ENCODE measurements around the gene CTSE. TPM values are rescaled to one million over a fixed set of nuclear protein-coding genes. Genes with fewer than 3 reads are reported as not detected.

Gene CTSE
- total and polyA plus RNA-seq, 2 of the 13 experiments (the other 11 are each of a cell fraction or from before 2014, with no cell fraction given) = 0.50 to 0.69 TPM

DNA sequence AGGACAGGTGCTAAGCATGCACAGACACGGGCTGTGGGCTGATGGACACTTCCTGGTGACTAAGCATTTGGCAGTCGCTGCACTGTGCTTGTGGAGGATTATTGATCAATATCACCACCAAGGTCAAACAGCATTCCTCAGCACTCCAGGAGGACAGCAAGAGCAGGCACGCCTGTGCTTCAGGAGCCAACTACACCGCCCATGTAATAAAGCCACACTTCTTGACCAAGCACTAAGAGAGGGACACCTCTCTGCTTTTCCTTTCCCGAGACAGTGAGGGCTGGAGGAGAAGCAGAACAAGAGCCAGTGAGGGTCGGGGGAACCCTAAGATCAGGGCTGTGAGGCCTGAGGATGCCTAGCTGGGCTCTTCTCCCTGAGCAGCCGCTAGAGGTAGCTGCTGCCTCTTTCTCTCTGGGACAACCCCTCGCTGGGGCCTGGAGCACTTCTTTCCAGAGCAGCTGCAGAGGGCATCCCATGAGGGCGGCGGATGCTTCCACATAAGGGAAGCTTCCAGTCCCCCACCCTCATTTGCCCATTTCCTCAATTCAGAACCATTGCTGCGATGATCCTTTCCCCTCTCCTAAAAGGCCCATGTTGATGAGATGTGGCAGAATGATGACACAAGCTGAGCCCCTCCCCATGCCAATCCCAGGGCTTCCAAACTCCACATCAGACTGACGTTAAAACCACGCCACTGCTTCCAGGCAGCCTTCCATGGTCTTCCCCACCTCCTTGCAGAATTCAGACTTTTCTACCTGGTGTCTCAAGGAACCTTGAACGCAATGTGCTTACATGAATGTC, 39.6 kb downstream of the CTSE start (continued):
- TF ChIP-seq SOX13 (IDR thresholded peaks at IDR 0.05) (no peak), SOX13 (CRISPR knock-in tag; conservative IDR thresholded peaks at IDR 0.05 in 1 of 2, IDR thresholded peaks at IDR 0.05 in 1 of 2) (0 out of 4 replicates have a peak, but pooled peaks of 1 of the 2 experiments have one; percentile 10), SALL1 (CRISPR knock-in tag; IDR thresholded peaks at IDR 0.05) (peak; percentile 91), KDM3A (CRISPR knock-in tag; IDR thresholded peaks at IDR 0.05; ENCODE audit: low read depth) (0 out of 2 replicates have a peak, but pooled peaks have one; percentile 27), RAD21 (CRISPR knock-in tag; IDR thresholded peaks at IDR 0.05) (peak; percentile 80), ZNF230 (CRISPR knock-in tag; IDR thresholded peaks at IDR 0.05) (0 out of 2 replicates have a peak, but pooled peaks have one; percentile 76), BCL6 (CRISPR knock-in tag; IDR thresholded peaks at IDR 0.05) (0 out of 2 replicates have a peak, but pooled peaks have one; percentile 12), SRSF4 (IDR thresholded peaks at IDR 0.05; ENCODE audit: low read depth, low read length, poor library complexity, severe bottlenecking) (no peak), MAZ (IDR thresholded peaks at IDR 0.05; ENCODE audit: borderline replicate concordance, low read depth, low read length) (peak; percentile 32; the same call in 1 of the 2 replicates), MAZ (CRISPR knock-in tag; IDR thresholded peaks at IDR 0.05; ENCODE audit: low read depth) (no peak), ZNF292 (CRISPR knock-in tag; IDR thresholded peaks at IDR 0.05; ENCODE audit: borderline replicate concordance, low read depth) (peak; percentile 77; the same call in 1 of the 2 replicates), ZNF24 (IDR thresholded peaks at IDR 0.05) (peak; percentile 9; the same call in 1 of the 2 replicates), ZFX (CRISPR knock-in tag; IDR thresholded peaks at IDR 0.05; ENCODE audit: low read depth) (peak; percentile 35; the same call in 1 of the 2 replicates), XRCC5 (optimal IDR thresholded peaks at IDR 0.05; ENCODE audit: low read length) (peak; percentile 61), ZNF343 (CRISPR knock-in tag; IDR thresholded peaks at IDR 0.05) (peak; percentile 31; the same call in 1 of the 2 replicates), ZNF660 (CRISPR knock-in tag; IDR thresholded peaks at IDR 0.05; ENCODE audit: borderline replicate concordance, low read depth) (no peak), FOSL1 (CRISPR knock-in tag; IDR thresholded peaks at IDR 0.05; ENCODE audit: borderline replicate concordance) (0 out of 2 replicates have a peak, but pooled peaks have one; percentile 18), ZNF782 (CRISPR knock-in tag; IDR thresholded peaks at IDR 0.05; ENCODE audit: borderline replicate concordance) (peak; percentile 72; the same call in 1 of the 2 replicates), ZBTB26 (CRISPR knock-in tag; IDR thresholded peaks at IDR 0.05; ENCODE audit: borderline replicate concordance) (peak; percentile 43; the same call in 1 of the 2 replicates), HNF4A (CRISPR knock-in tag; IDR thresholded peaks at IDR 0.05) (peak; percentile 42), KAT8 (CRISPR knock-in tag; IDR thresholded peaks at IDR 0.05) (0 out of 2 replicates have a peak, but pooled peaks have one; percentile 19)
- TF ChIP-seq, protein P1, sequence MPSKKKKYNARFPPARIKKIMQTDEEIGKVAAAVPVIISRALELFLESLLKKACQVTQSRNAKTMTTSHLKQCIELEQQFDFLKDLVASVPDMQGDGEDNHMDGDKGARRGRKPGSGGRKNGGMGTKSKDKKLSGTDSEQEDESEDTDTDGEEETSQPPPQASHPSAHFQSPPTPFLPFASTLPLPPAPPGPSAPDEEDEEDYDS (CRISPR knock-in tag; IDR thresholded peaks at IDR 0.05) = no peak
- TF ChIP-seq, protein P2, sequence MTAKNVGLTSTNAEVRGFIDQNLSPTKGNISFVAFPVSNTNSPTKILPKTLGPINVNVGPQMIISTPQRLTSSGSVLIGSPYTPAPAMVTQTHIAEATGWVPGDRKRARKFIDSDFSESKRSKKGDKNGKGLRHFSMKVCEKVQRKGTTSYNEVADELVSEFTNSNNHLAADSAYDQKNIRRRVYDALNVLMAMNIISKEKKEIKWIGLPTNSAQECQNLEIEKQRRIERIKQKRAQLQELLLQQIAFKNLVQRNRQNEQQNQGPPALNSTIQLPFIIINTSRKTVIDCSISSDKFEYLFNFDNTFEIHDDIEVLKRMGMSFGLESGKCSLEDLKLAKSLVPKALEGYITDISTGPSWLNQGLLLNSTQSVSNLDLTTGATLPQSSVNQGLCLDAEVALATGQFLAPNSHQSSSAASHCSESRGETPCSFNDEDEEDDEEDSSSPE (CRISPR knock-in tag; IDR thresholded peaks at IDR 0.05) = 0 out of 2 replicates have a peak, but pooled peaks have one; percentile 15

Data from HepG2 (cell line).